ENCODE data around the gene KIF4A.

The KIF4A gene

DNA sequence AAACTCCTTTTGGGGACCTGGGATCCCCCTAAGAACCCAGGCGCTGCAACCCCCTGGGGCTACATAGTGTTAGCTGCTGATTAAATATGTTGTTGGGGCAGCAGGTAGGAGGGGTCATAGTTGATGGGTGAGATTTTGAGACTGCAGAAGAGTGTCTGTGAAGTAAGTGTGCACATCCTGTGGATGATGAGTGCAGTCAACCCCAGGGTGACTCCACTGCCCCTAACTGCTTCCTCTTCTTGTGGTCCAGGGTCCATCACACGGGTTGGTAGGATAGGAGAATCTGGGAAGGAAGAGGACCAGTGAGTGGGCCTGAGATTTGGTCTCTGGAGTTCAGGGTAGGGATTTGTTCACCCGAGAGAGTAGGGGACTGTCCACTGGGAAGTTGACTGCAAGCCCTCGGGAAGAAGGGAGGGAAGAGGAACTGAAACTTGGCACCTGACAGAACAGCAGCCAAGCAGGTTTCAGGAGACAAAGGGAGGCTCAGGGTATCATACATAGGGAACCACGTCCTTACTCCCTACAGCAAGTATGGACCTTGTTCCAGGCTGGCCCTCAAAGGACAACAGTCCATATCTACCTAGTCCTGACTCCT is 163.2 kb downstream of the KIF4A start:
- 71% methylated on average over 3 of the region's 5 CpGs for WGBS
- DNase-seq: no peak
- Histone ChIP-seq H3K4me3 (ENCODE audit: insufficient read depth in 1 of 2, low read depth in 1 of 2, low read length in 2 of 2) (peak overlapping the region in 1 of 2 experiments; percentile 76), H3K4ac (ENCODE audit: low read depth in 1 of 2, low read length in 2 of 2) (no peak overlapping the region), H3K23ac (ENCODE audit: low read length in 2 of 2) (no peak overlapping the region), H2BK15ac (ENCODE audit: low read depth, poor library complexity, severe bottlenecking) (no peak overlapping the region), H3K9ac (ENCODE audit: low read length) (peak overlapping the region; percentile 74), H3K36me3 (ENCODE audit: control insufficient read depth in 1 of 2, insufficient read depth in 2 of 2, low read depth in 1 of 2, low read length in 2 of 2) (no peaks in the 10 kb centered on the region), H2BK120ac (ENCODE audit: low read depth, low read length) (no peak overlapping the region), H3K18ac (ENCODE audit: low read depth in 1 of 2, low read length in 2 of 2) (no peak overlapping the region), H2AFZ (ENCODE audit: low read depth, low read length) (no peak overlapping the region), H4K91ac (ENCODE audit: low read length) (no peak overlapping the region), H2BK12ac (ENCODE audit: low read length in 2 of 2) (no peak overlapping the region), H4K8ac (ENCODE audit: low read length) (no peak overlapping the region), H3K27me3 (ENCODE audit: control insufficient read depth in 1 of 2, insufficient read depth in 1 of 2, low read length in 2 of 2) (peaks cover 0 to 23% of the 10 kb centered on the region in 2 experiments), H2BK5ac (ENCODE audit: low read depth, low read length, poor library complexity, severe bottlenecking) (no peak overlapping the region), H3K14ac (ENCODE audit: low read length in 2 of 2) (no peak overlapping the region), H3K79me1 (replicated peaks; ENCODE audit: low read length, poor library complexity, severe bottlenecking) (no peaks in the 10 kb centered on the region), H3K4me2 (ENCODE audit: low read length, poor library complexity, severe bottlenecking) (no peak overlapping the region), H3K9me3 (ENCODE audit: control insufficient read depth, low read length) (no peaks in the 10 kb centered on the region), H3K4me1 (ENCODE audit: control insufficient read depth, insufficient read depth, low read depth, low read length) (peaks cover 5% of the 10 kb centered on the region), H2AK5ac (ENCODE audit: low read length, severe bottlenecking) (no peak overlapping the region), H3K27ac (ENCODE audit: low read length, poor library complexity, severe bottlenecking) (no peak overlapping the region)

DNA sequence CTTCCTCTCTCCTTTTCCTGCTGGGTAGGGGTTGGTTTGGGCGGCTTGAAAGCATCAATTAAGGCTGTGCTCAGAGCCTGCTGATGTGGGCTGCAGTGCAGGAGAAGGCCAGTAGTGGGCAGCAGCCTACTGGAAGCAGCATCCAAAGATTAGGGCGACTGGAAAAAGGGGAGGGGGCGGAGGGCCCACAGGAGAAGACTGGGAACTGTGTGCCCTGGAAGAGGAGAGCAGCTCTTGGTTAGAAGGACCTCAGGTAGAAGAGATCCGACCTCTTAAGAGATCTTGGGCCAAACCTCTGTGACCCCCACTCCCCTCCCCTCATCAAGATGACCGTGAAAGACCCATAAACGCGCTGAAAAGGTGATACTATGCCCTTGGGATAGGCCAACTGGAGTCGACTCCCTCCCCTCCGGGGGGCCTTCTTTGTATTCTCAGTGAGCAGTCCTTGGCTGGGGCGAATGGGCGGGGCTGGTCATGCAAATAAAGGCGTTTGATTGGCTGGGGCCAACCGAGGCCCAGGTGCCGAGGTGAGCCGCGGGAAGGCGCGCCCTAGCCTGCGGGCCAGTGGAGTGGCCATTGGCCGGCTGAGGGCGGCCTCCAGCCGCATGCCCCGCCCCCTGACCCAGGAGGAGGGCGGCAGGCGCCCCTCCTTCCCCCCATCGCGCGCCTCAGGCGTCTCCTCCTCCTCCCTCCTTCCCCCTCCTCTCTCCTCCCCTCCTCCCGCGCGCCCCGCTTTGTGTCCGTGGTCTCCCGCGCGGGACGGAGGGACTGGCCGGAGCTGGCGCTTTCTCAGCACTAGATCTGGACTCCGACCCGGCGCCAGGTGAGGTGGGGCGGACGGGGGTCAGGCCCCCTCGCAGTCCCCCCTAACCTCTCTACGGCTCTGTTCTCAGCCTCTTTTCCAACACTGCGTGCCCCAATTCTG is 164.8 kb downstream of the KIF4A start:
- Histone ChIP-seq H2BK5ac (ENCODE audit: low read depth, low read length, poor library complexity, severe bottlenecking) (no peak overlapping the region), H2BK12ac (ENCODE audit: low read length in 2 of 2) (no peak overlapping the region), H2BK120ac (ENCODE audit: low read depth, low read length) (no peak overlapping the region), H3K4me2 (ENCODE audit: low read length, poor library complexity, severe bottlenecking) (peak overlapping the region; percentile 81), H3K4me1 (ENCODE audit: control insufficient read depth, insufficient read depth, low read depth, low read length) (peaks cover 5% of the 10 kb centered on the region), H3K18ac (ENCODE audit: low read depth in 1 of 2, low read length in 2 of 2) (peak overlapping the region; percentile 25 to 83), H3K9ac (ENCODE audit: low read length) (peak overlapping the region; percentile 71), H3K36me3 (ENCODE audit: control insufficient read depth in 1 of 2, insufficient read depth in 2 of 2, low read depth in 1 of 2, low read length in 2 of 2) (no peaks in the 10 kb centered on the region), H3K27ac (ENCODE audit: low read length, poor library complexity, severe bottlenecking) (no peak overlapping the region), H3K79me1 (replicated peaks; ENCODE audit: low read length, poor library complexity, severe bottlenecking) (peaks cover 1% of the 10 kb centered on the region), H3K4me3 (ENCODE audit: insufficient read depth in 1 of 2, low read depth in 1 of 2, low read length in 2 of 2) (peak overlapping the region; percentile 58 to 77), H3K23ac (ENCODE audit: low read length in 2 of 2) (no peak overlapping the region), H4K91ac (ENCODE audit: low read length) (peak overlapping the region; percentile 50), H3K4ac (ENCODE audit: low read depth in 1 of 2, low read length in 2 of 2) (peak overlapping the region in 1 of 2 experiments; percentile 9), H2AK5ac (ENCODE audit: low read length, severe bottlenecking) (no peak overlapping the region), H3K9me3 (ENCODE audit: control insufficient read depth, low read length) (no peaks in the 10 kb centered on the region), H3K27me3 (ENCODE audit: control insufficient read depth in 1 of 2, insufficient read depth in 1 of 2, low read length in 2 of 2) (peaks cover 0 to 23% of the 10 kb centered on the region in 2 experiments), H4K8ac (ENCODE audit: low read length) (no peak overlapping the region), H2BK15ac (ENCODE audit: low read depth, poor library complexity, severe bottlenecking) (no peak overlapping the region), H3K14ac (ENCODE audit: low read length in 2 of 2) (no peak overlapping the region), H2AFZ (ENCODE audit: low read depth, low read length) (peak overlapping the region; percentile 42)
- DNase-seq: peak; percentile 72
- 0% methylated on average over 13 of the region's 48 CpGs for WGBS

DNA sequence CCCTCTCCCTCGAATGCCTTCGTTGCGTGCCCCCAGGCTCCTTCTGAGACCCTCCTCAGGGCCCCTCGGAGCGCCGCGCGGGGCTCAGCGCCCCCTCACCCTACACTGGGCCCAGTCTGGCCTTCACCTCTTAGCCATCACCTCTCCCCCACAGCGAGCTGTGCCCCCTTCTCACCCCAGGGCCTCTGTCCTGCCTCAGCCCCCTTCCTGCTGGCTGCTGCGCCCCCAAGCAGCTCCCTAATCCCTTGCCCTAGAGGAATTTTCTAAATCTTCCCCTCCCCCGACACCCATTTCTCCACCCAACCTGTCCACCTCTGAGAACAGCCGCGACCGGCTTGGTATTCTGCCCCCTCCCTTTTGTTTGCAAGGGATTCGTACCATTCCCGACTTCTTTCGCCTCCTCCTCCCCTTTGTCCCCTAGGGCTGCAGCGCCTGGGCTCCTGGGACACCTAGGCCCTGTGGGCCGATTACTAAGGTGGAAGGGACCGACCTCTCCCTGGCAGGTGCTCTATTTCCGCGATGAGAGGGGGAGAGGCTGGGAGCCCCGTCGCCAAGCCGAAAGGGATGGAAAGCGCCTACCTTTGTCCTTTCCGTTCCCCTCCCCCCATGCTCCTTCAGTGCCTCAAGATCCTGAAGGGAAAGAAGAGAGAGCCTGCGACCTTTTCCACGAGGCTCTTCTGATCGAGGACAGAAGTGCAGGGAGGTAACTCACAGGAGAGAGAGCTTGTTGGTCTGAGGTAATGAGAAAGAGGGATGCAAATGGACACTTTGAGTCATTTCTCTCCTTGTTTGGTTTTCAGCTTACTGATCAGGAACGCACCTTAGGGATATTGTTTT is 165.7 kb downstream of the KIF4A start:
- 3% methylated on average over 19 of the region's 32 CpGs for WGBS
- Histone ChIP-seq H3K79me1 (replicated peaks; ENCODE audit: low read length, poor library complexity, severe bottlenecking) (peaks cover 2% of the 10 kb centered on the region), H3K4me1 (ENCODE audit: control insufficient read depth, insufficient read depth, low read depth, low read length) (peaks cover 5% of the 10 kb centered on the region), H2BK12ac (ENCODE audit: low read length in 2 of 2) (no peak overlapping the region), H3K27ac (ENCODE audit: low read length, poor library complexity, severe bottlenecking) (no peak overlapping the region), H2BK5ac (ENCODE audit: low read depth, low read length, poor library complexity, severe bottlenecking) (no peak overlapping the region), H3K4me2 (ENCODE audit: low read length, poor library complexity, severe bottlenecking) (peak overlapping the region; percentile 81), H2AK5ac (ENCODE audit: low read length, severe bottlenecking) (no peak overlapping the region), H2BK120ac (ENCODE audit: low read depth, low read length) (no peak overlapping the region), H3K36me3 (ENCODE audit: control insufficient read depth in 1 of 2, insufficient read depth in 2 of 2, low read depth in 1 of 2, low read length in 2 of 2) (no peaks in the 10 kb centered on the region), H3K9ac (ENCODE audit: low read length) (peak overlapping the region; percentile 71), H3K4ac (ENCODE audit: low read depth in 1 of 2, low read length in 2 of 2) (peak overlapping the region in 1 of 2 experiments; percentile 9), H4K91ac (ENCODE audit: low read length) (peak overlapping the region; percentile 50), H2AFZ (ENCODE audit: low read depth, low read length) (no peak overlapping the region), H3K23ac (ENCODE audit: low read length in 2 of 2) (peak overlapping the region in 1 of 2 experiments; percentile 23), H4K8ac (ENCODE audit: low read length) (peak overlapping the region; percentile 28), H3K4me3 (ENCODE audit: insufficient read depth in 1 of 2, low read depth in 1 of 2, low read length in 2 of 2) (peak overlapping the region; percentile 58 to 77), H3K18ac (ENCODE audit: low read depth in 1 of 2, low read length in 2 of 2) (peak overlapping the region; percentile 25 to 83), H2BK15ac (ENCODE audit: low read depth, poor library complexity, severe bottlenecking) (no peak overlapping the region), H3K14ac (ENCODE audit: low read length in 2 of 2) (peak overlapping the region in 1 of 2 experiments; percentile 94), H3K27me3 (ENCODE audit: control insufficient read depth in 1 of 2, insufficient read depth in 1 of 2, low read length in 2 of 2) (peaks cover 0 to 17% of the 10 kb centered on the region in 2 experiments), H3K9me3 (ENCODE audit: control insufficient read depth, low read length) (no peaks in the 10 kb centered on the region)
- DNase-seq: peak; percentile 26
